Skin epidermis (tissue), 12 donors: ENCODE measurements around the gene FKBP8.
A peak's percentile ranks its signal among the peaks of the same experiment; 100 is the strongest.

Experiments
- H3K27ac ChIP-seq, 21 experiments: fragments of 200-600 bp; sonication (generic) in 11 of 21; one replicate each; pipeline ENCODE4 v1.5.0; 2020; ENCODE audit warnings: mild to moderate bottlenecking in 3 of 21, inconsistent platforms in 2 of 21, moderate library complexity in 2 of 21
- H3K4me3 ChIP-seq, 7 experiments: fragments of 200-600 bp; sonication (generic) in 2 of 7; one replicate each; pipeline ENCODE4 v1.5.0; 2020; ENCODE audit warnings: inconsistent platforms in 2 of 7, mild to moderate bottlenecking in 2 of 7, moderate library complexity in 1 of 7

The FKBP8 gene

GRCh38 chr19:18491995-18492953 lies 51.1 kb downstream of the FKBP8 start:
- Histone ChIP-seq H3K27ac (peak overlapping the region in 3 of 21 experiments; percentile 10 to 86 (median 21)), H3K4me3 (no peak overlapping the region)

DNA sequence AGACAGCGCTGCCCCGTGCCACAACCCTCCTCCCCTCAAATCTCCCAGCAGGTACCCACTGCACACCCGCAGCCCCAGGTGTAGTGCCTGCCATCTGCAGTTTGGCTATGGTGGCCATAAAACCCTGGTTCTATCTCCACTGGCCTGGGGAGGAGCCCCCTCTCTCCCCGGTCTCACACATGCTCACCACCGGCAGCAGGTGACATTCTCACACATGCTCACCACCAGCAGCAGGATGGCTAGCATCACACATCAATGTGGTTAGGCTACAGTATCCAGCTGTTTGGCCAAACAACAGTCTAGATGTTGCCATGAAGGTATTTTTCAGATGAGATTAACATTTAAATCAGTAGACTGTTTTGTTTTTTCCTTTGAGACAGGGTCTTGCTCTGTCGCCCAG lies 52.6 kb downstream of the FKBP8 start:
- H3K27ac ChIP-seq, result no peak overlapping the region
- no peak overlapping the region for H3K4me3 ChIP-seq

DNA sequence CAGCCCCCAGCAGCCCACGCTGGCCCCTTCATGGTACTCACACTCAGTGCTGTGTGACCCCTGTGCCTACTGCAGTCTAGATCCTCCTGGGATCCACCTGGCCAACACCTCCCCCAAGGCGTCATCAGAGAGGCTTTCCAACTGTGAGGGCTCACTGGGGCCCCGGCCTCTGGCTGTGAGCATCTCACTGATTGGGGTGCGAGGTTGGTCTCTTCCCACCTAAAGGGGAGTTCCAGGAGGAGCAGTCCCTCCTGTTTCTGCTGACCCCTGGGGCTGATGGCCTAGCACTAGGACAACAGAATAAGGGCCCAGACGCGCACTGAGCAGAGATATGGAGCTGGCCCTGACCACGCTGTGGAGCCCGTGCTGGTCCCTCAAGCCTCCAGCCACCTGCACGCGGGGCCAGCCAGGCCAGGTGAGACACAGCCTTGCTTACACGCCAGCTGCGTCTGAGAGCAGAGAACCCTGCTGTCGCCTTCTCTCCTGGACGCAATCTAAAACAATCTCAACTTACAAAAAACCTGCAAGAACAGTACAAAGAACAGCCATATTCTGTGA lies 53.7 kb downstream of the FKBP8 start:
- H3K27ac ChIP-seq, result peak overlapping the region in 2 of 21 experiments; percentile 6 to 20
- H3K4me3 ChIP-seq, result no peak overlapping the region

DNA sequence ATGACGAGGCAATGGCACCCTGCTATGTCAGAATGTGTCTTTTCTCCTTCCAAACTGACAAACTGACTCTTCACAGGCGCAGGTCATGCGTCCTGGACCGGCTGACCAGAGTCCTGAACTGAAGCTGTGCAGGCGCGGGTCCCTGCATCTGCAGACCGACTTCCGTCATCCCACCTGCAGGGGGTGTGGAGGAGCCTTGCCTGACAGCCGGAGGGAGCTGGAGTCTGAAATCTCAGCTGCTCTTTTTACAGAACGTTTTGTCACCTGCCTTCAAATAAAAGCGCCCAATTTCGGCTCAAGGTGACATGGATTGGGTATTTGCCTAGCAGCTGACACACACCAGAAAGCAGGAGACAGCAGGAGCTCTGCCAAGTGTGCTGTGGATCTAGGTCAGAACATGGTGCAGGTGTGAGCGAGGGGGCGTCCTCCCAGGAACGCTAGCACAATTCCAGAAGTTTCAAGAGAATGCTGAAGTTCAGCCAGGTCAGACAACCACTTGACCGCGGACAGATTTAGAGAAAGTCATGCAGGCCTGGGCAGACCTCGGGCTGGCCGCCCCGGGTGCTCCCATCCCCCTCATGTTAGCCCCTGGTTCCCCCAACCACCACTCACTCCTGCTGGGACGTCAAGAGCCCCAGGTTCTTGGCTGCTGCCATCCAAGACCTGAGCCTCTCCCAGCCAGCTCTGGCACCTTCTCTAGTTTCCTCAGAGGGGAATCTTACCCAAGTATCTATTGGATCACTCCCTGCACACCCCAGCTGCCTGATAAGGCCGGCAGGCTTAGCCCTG lies 54.3 kb downstream of the FKBP8 start:
- Histone ChIP-seq H3K4me3 (no peak overlapping the region), H3K27ac (peak overlapping the region in 5 of 21 experiments; percentile 3 to 67 (median 20))

- H3K27ac ChIP-seq, result peak overlapping the region in 8 of 21 experiments; percentile 1 to 76 (median 38)
These were observed 55.0 kb downstream of the FKBP8 start for GRCh38 chr19:18488403-18488723.

DNA sequence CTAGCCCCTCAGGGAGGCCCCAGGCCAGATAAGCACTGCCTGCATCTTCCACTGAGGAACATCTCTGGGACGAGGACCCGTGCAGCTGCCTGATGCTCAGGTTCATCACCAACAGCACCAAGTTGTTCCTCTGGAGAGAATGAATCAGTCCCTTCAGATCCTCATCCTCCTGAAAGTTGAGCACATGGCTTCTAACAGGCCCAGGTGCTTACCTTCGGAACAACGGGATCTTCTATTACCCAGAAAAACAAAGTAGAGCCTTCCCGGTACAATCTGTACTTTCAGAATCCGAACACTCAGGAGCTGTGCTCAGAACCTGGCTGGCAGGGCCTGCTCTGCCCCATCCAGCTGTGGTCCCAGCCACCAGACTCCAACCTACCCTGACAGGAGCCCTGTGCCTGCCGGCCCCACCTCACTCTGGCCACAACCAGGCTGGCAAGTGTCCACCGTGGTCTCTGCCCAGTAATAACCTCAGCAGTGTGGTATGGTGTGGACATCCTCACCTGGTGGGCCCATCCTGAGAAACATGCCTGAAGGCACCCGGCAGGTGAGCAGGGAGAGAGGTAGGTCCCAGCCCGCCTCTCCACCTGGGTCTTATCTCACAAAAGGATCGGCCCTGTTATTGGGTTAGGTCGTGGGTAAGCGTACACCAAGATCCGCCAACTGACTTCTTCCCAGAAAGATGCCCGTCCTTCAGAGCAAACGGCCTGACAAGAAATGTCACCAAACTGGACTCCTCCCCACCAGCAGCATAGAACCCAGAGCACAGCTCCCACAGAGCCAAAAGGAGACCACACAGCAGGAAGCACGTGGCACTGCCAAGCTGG lies 55.6 kb downstream of the FKBP8 start:
- peak overlapping the region in 9 of 21 experiments; percentile 1 to 79 (median 33) for H3K27ac ChIP-seq
- H3K4me3 ChIP-seq, result no peak overlapping the region

More at GRCh38 chr19:18488403-18488723, 55.0 kb downstream of the FKBP8 start:
- H3K4me3 ChIP-seq, result no peak overlapping the region

GRCh38 chr19:18486746-18487145 lies 56.6 kb downstream of the FKBP8 start:
- Histone ChIP-seq H3K27ac (peak overlapping the region in 9 of 21 experiments; percentile 0 to 79 (median 50)), H3K4me3 (no peak overlapping the region)

- Histone ChIP-seq H3K27ac (peak overlapping the region in 4 of 21 experiments; percentile 27 to 79 (median 56)), H3K4me3 (no peak overlapping the region)
These were observed 58.4 kb downstream of the FKBP8 start for GRCh38 chr19:18484992-18485391.

GRCh38 chr19:18483119-18483890 lies 60.1 kb downstream of the FKBP8 start:
- peak overlapping the region in 4 of 21 experiments; percentile 1 to 50 (median 36) for H3K27ac ChIP-seq

More at GRCh38 chr19:18483119-18483890, 60.1 kb downstream of the FKBP8 start:
- no peak overlapping the region for H3K4me3 ChIP-seq
